GM23338 (cell line): ENCODE data around the gene HMGCS1. TPM values are rescaled to one million over a fixed set of nuclear protein-coding genes. Genes with fewer than 3 reads are reported as not detected.

Experiments
- ATAC-seq: fragments of 200-7000 bp; cut with Tn5 transposase; 3 replicates; pipeline ENCODE4 v1.9.1; 2020
- DNase-seq: peaks from one replicate; pipeline ENCODE4 v3.0.0-alpha.2; 2015; ENCODE audit warnings: low spot score
- H2AFZ ChIP-seq: fragments of 200-600 bp; sonication (generic); 2 replicates; pipeline ENCODE4 v1.8.0; 2016; ENCODE audit warnings: antibody characterized with exemption, mild to moderate bottlenecking, moderate library complexity
- H3F3A ChIP-seq: fragments of 200-600 bp; sonication (generic); replicated peaks from 2 replicates; pipeline ENCODE4 v1.8.0; 2017; ENCODE audit warnings: antibody characterized with exemption, mixed run types, low read depth
- H3K27ac ChIP-seq: fragments of 200-600 bp; sonication (generic); 2 replicates; pipeline ENCODE4 v1.6.1; 2016; ENCODE audit warnings: low read depth
- H3K27me3 ChIP-seq: fragments of 200-600 bp; sonication (generic); 2 replicates; pipeline ENCODE4 v1.8.0; 2016; ENCODE audit warnings: mild to moderate bottlenecking, mixed run types, moderate library complexity; ENCODE audit not compliant: insufficient read depth
- H3K36me3 ChIP-seq: fragments of 200-600 bp; sonication (generic); 2 replicates; pipeline ENCODE4 v1.8.0; 2016; ENCODE audit warnings: mild to moderate bottlenecking; ENCODE audit not compliant: insufficient read depth
- H3K4me1 ChIP-seq: fragments of 200-600 bp; sonication (generic); 2 replicates; pipeline ENCODE4 v1.8.0; 2016; ENCODE audit warnings: mild to moderate bottlenecking, moderate library complexity; ENCODE audit not compliant: insufficient read depth
- H3K4me2 ChIP-seq: fragments of 200-600 bp; sonication (generic); 2 replicates; pipeline ENCODE4 v1.7.1; 2017; ENCODE audit warnings: mixed run types
- H3K4me3 ChIP-seq: fragments of 200-600 bp; sonication (generic); 2 replicates; pipeline ENCODE4 v1.6.1; 2016; ENCODE audit warnings: mixed run types
- H3K79me2 ChIP-seq: fragments of 200-600 bp; sonication (generic); replicated peaks from 2 replicates; pipeline ENCODE4 v1.8.0; 2017; ENCODE audit warnings: mild to moderate bottlenecking; ENCODE audit not compliant: insufficient read depth
- H3K9me2 ChIP-seq: fragments of 200-600 bp; sonication (generic); 2 replicates; pipeline ENCODE4 v1.8.0; 2017; ENCODE audit not compliant: insufficient read depth
- H4K20me1 ChIP-seq: fragments of 200-600 bp; sonication (generic); replicated peaks from 2 replicates; pipeline ENCODE4 v1.8.0; 2017; ENCODE audit warnings: mild to moderate bottlenecking; ENCODE audit not compliant: insufficient read depth
- H3K27ac Mint-ChIP-seq: 2 replicates; pipeline ENCODE4 v1.8.0; 2020; ENCODE audit warnings: inconsistent platforms, mild to moderate bottlenecking, moderate library complexity, mixed read lengths
- H3K27me3 Mint-ChIP-seq: 3 replicates; pipeline ENCODE4 v1.8.0; 2022; ENCODE audit warnings: low read depth, mild to moderate bottlenecking, moderate library complexity, mixed read lengths, inconsistent platforms; ENCODE audit not compliant: insufficient read depth, poor library complexity
- H3K36me3 Mint-ChIP-seq: 3 replicates; pipeline ENCODE4 v1.8.0; 2021; ENCODE audit warnings: low read depth, mild to moderate bottlenecking, inconsistent platforms, moderate library complexity, mixed read lengths
- H3K4me1 Mint-ChIP-seq: 3 replicates; pipeline ENCODE4 v1.8.0; 2020; ENCODE audit warnings: mild to moderate bottlenecking, inconsistent platforms, mixed read lengths
- H3K4me3 Mint-ChIP-seq: 3 replicates; pipeline ENCODE4 v1.8.0; 2021; ENCODE audit warnings: moderate library complexity, mild to moderate bottlenecking, inconsistent platforms, mixed read lengths
- H3K9me3 Mint-ChIP-seq: 3 replicates; pipeline ENCODE4 v1.8.0; 2020; ENCODE audit warnings: moderate library complexity, mild to moderate bottlenecking, inconsistent platforms, mixed read lengths
- CREB1 ChIP-seq: fragments of 250-450 bp; sonication (Bioruptor Pico); IDR thresholded peaks from 2 replicates; pipeline ENCODE4 v1.5.0; 2020; ENCODE audit warnings: low read depth, mild to moderate bottlenecking, moderate library complexity
- CTCF ChIP-seq, 2 experiments: fragments of 200-600 bp in 1 of 2; sonication (generic) in 1 of 2; conservative IDR thresholded peaks; 2 replicates each; pipeline versions ENCODE4 v1.5.1 to v1.6.1; 2016 to 2017; ENCODE audit warnings: antibody characterized with exemption in 2 of 2, low read depth in 2 of 2, mild to moderate bottlenecking in 2 of 2, moderate library complexity in 1 of 2
- EZH2 ChIP-seq: fragments of 200-600 bp; sonication (generic); IDR thresholded peaks from one replicate; pipeline ENCODE4 v1.8.0; 2017; ENCODE audit warnings: antibody characterized with exemption, mild to moderate bottlenecking, low read depth; ENCODE audit not compliant: unreplicated experiment
- EZH2phosphoT487 ChIP-seq: fragments of 200-600 bp; sonication (generic); IDR thresholded peaks from one replicate; pipeline ENCODE4 v1.8.1; 2018; ENCODE audit warnings: antibody characterized with exemption; ENCODE audit not compliant: unreplicated experiment
- JUNB ChIP-seq: IDR thresholded peaks from one replicate; pipeline ENCODE4 v1.6.1; 2016; ENCODE audit warnings: antibody characterized with exemption; ENCODE audit not compliant: unreplicated experiment
- NANOG ChIP-seq: IDR thresholded peaks from 2 replicates; pipeline ENCODE4 v1.6.1; 2016; ENCODE audit warnings: antibody characterized with exemption, borderline replicate concordance
- POLR2AphosphoS5 ChIP-seq: IDR thresholded peaks from 2 replicates; pipeline ENCODE4 v1.6.1; 2016; ENCODE audit warnings: antibody characterized with exemption, low read depth
- REST ChIP-seq: IDR thresholded peaks from one replicate; pipeline ENCODE4 v1.6.1; 2018; ENCODE audit warnings: antibody characterized with exemption; ENCODE audit not compliant: unreplicated experiment
- STAT1 ChIP-seq: IDR thresholded peaks from one replicate; pipeline ENCODE4 v1.6.1; 2016; ENCODE audit warnings: antibody characterized with exemption; ENCODE audit not compliant: unreplicated experiment
- ZNF114 ChIP-seq: fragments of 250-450 bp; sonication (Bioruptor Pico); IDR thresholded peaks from 2 replicates; pipeline ENCODE4 v1.5.0; 2020; ENCODE audit warnings: mild to moderate bottlenecking, moderate library complexity
- ZNF331 ChIP-seq: fragments of 250-450 bp; sonication (Bioruptor Pico); IDR thresholded peaks from 2 replicates; pipeline ENCODE4 v1.5.0; 2020; ENCODE audit warnings: low read depth, mild to moderate bottlenecking, moderate library complexity
- polyA plus RNA-seq: library from polyadenylated mRNA; unstranded; fragments of >200 nt; fragmentation: Nextera tagmentation; extraction: Ambion mirVana; gene quantifications from 2 replicates; pipeline ENCODE4 v1.2.1, GENCODE V29; 2016
- total RNA-seq: library from RNA; depleted of rRNA; stranded (reverse); fragments of >200 nt; shearing (Covaris generic); gene quantifications from 2 replicates; pipeline ENCODE4 v1.2.3, GENCODE V29; 2014
- TF ChIP-seq, protein P1 (sequence below): fragments of 250-450 bp; sonication (Bioruptor Pico); IDR thresholded peaks from 2 replicates; pipeline ENCODE4 v1.5.0; 2020; ENCODE audit warnings: mild to moderate bottlenecking, moderate library complexity
- TF ChIP-seq, protein P2 (sequence below): IDR thresholded peaks from 2 replicates; pipeline ENCODE4 v1.6.1; 2016; ENCODE audit warnings: antibody characterized with exemption

Gene HMGCS1
- total and polyA plus RNA-seq, 2 experiments from 2014 or later: 172 to 278 TPM

- H3K79me2 ChIP-seq: peaks cover 51% of the 10 kb centered on the region
- H2AFZ ChIP-seq: no peak overlapping the region
- Mint-ChIP-seq H3K27me3 (no peaks in the 10 kb centered on the region), H3K4me1 (no peaks in the 10 kb centered on the region), H3K36me3 (peaks cover 92% of the 10 kb centered on the region), H3K27ac (no peak overlapping the region), H3K9me3 (no peaks in the 10 kb centered on the region), H3K4me3 (no peak overlapping the region)
- H3K27me3 ChIP-seq: no peaks in the 10 kb centered on the region
- peaks cover 41% of the 10 kb centered on the region for H4K20me1 ChIP-seq
- H3K36me3 ChIP-seq: peaks cover 88% of the 10 kb centered on the region
- H3F3A ChIP-seq: peaks cover 11% of the 10 kb centered on the region
- H3K4me2 ChIP-seq: no peak overlapping the region
- DNase-seq (no peak), ATAC-seq (no peak)
- no peaks in the 10 kb centered on the region for H3K4me1 ChIP-seq
- TF ChIP-seq, protein P1, sequence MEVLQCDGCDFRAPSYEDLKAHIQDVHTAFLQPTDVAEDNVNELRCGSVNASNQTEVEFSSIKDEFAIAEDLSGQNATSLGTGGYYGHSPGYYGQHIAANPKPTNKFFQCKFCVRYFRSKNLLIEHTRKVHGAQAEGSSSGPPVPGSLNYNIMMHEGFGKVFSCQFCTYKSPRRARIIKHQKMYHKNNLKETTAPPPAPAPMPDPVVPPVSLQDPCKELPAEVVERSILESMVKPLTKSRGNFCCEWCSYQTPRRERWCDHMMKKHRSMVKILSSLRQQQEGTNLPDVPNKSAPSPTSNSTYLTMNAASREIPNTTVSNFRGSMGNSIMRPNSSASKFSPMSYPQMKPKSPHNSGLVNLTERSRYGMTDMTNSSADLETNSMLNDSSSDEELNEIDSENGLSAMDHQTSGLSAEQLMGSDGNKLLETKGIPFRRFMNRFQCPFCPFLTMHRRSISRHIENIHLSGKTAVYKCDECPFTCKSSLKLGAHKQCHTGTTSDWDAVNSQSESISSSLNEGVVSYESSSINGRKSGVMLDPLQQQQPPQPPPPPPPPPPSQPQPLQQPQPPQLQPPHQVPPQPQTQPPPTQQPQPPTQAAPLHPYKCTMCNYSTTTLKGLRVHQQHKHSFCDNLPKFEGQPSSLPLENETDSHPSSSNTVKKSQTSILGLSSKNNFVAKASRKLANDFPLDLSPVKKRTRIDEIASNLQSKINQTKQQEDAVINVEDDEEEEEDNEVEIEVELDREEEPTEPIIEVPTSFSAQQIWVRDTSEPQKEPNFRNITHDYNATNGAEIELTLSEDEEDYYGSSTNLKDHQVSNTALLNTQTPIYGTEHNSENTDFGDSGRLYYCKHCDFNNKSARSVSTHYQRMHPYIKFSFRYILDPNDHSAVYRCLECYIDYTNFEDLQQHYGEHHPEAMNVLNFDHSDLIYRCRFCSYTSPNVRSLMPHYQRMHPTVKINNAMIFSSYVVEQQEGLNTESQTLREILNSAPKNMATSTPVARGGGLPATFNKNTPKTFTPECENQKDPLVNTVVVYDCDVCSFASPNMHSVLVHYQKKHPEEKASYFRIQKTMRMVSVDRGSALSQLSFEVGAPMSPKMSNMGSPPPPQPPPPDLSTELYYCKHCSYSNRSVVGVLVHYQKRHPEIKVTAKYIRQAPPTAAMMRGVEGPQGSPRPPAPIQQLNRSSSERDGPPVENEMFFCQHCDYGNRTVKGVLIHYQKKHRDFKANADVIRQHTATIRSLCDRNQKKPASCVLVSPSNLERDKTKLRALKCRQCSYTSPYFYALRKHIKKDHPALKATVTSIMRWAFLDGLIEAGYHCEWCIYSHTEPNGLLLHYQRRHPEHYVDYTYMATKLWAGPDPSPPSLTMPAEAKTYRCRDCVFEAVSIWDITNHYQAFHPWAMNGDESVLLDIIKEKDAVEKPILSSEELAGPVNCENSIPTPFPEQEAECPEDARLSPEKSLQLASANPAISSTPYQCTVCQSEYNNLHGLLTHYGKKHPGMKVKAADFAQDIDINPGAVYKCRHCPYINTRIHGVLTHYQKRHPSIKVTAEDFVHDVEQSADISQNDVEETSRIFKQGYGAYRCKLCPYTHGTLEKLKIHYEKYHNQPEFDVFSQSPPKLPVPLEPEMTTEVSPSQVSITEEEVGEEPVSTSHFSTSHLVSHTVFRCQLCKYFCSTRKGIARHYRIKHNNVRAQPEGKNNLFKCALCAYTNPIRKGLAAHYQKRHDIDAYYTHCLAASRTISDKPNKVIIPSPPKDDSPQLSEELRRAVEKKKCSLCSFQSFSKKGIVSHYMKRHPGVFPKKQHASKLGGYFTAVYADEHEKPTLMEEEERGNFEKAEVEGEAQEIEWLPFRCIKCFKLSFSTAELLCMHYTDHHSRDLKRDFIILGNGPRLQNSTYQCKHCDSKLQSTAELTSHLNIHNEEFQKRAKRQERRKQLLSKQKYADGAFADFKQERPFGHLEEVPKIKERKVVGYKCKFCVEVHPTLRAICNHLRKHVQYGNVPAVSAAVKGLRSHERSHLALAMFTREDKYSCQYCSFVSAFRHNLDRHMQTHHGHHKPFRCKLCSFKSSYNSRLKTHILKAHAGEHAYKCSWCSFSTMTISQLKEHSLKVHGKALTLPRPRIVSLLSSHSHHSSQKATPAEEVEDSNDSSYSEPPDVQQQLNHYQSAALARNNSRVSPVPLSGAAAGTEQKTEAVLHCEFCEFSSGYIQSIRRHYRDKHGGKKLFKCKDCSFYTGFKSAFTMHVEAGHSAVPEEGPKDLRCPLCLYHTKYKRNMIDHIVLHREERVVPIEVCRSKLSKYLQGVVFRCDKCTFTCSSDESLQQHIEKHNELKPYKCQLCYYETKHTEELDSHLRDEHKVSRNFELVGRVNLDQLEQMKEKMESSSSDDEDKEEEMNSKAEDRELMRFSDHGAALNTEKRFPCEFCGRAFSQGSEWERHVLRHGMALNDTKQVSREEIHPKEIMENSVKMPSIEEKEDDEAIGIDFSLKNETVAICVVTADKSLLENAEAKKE: no peak
- TF ChIP-seq NANOG (no peak), CREB1 (no peak), CTCF (conservative IDR thresholded peaks at IDR 0.05; ENCODE audit: low read depth in 2 of 2) (no peak), EZH2phosphoT487 (no peak), STAT1 (no peak), POLR2AphosphoS5 (no peak), ZNF331 (CRISPR knock-in tag) (no peak), ZNF114 (CRISPR knock-in tag) (no peak), EZH2 (no peak), REST (no peak), JUNB (no peak)
- TF ChIP-seq, protein P2, sequence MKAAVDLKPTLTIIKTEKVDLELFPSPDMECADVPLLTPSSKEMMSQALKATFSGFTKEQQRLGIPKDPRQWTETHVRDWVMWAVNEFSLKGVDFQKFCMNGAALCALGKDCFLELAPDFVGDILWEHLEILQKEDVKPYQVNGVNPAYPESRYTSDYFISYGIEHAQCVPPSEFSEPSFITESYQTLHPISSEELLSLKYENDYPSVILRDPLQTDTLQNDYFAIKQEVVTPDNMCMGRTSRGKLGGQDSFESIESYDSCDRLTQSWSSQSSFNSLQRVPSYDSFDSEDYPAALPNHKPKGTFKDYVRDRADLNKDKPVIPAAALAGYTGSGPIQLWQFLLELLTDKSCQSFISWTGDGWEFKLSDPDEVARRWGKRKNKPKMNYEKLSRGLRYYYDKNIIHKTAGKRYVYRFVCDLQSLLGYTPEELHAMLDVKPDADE: no peak
- no peaks in the 10 kb centered on the region for H3K9me2 ChIP-seq
- H3K4me3 ChIP-seq: no peak overlapping the region
- no peak overlapping the region for H3K27ac ChIP-seq
These were observed 19.0 kb downstream of the HMGCS1 start for GRCh38 chr5:43294226-43294625.
